Vagina (tissue), 2 donors: Measurements from ENCODE around the gene SLC35D2.
"Not testable (repeated sequence)": the region's sequence is repeated elsewhere in the genome, so short reads cannot be mapped to it uniquely, and the experiment has no call there.

ENCODE experiments used
- CTCF ChIP-seq, 3 experiments: fragments of 450-650 bp in 2 of 3; fragments of 200-600 bp in 1 of 3; sonication (generic) in 1 of 3; IDR thresholded peaks; one replicate each; pipeline ENCODE4 v1.5.1; 2017 to 2019; ENCODE audit warnings: antibody characterized with exemption in 3 of 3, mild to moderate bottlenecking in 2 of 3, moderate library complexity in 2 of 3
- POLR2A ChIP-seq, 2 donors: fragments of 450-650 bp; IDR thresholded peaks; one replicate each; pipeline ENCODE4 v1.6.1; 2017; ENCODE audit warnings: antibody characterized with exemption in 2 of 2, mild to moderate bottlenecking in 2 of 2, moderate library complexity in 2 of 2
- POLR2AphosphoS5 ChIP-seq, 2 donors: sonication (generic); formaldehyde crosslinking; IDR thresholded peaks; one replicate each; pipeline ENCODE4 v1.9.0; 2017; ENCODE audit warnings: antibody characterized with exemption in 2 of 2, mild to moderate bottlenecking in 2 of 2, low read depth in 1 of 2; ENCODE audit not compliant: insufficient read depth in 1 of 2

GRCh38 chr9:96322210-96322609 lies 61.3 kb downstream of the SLC35D2 start:
- not testable (repeated sequence) for TF ChIP-seq CTCF (IDR thresholded peaks at IDR 0.05); POLR2AphosphoS5 (IDR thresholded peaks at IDR 0.05; ENCODE audit: insufficient read depth in 1 of 2, low read depth in 1 of 2); POLR2A (IDR thresholded peaks at IDR 0.05)
